HL-60 (cell line): Measurements from ENCODE around the gene FOXP1.

ENCODE experiments used
- DNase-seq, 2 experiments: peaks; one replicate each; pipeline ENCODE4 v3.0.0-alpha.2; 2010 to 2020; ENCODE audit warnings: low read depth in 1 of 2, low spot score in 1 of 2
- H3K27ac ChIP-seq: fragments of 250-450 bp; sonication (Bioruptor Pico); replicated peaks from 2 replicates; pipeline ENCODE4 v1.5.1; 2020; ENCODE audit warnings: mild to moderate bottlenecking, moderate library complexity
- H3K27me3 ChIP-seq: fragments of 250-450 bp; sonication (Bioruptor Pico); 2 replicates; pipeline ENCODE4 v1.5.1; 2021; ENCODE audit warnings: mild to moderate bottlenecking, moderate library complexity; ENCODE audit not compliant: insufficient read depth, poor library complexity, severe bottlenecking
- H3K4me3 ChIP-seq: replicated peaks from 2 replicates; pipeline ENCODE4 v1.5.1; 2011; ENCODE audit warnings: mild to moderate bottlenecking, control low read depth, low read length; ENCODE audit not compliant: insufficient read depth
- GABPA ChIP-seq: IDR thresholded peaks from 2 replicates; pipeline ENCODE4 v1.6.1; 2012; ENCODE audit warnings: low read depth
- POLR2AphosphoS5 ChIP-seq: IDR thresholded peaks from 2 replicates; pipeline ENCODE4 v1.6.1; 2012; ENCODE audit warnings: low read depth
- SPI1 ChIP-seq: IDR thresholded peaks from 2 replicates; pipeline ENCODE4 v1.6.1; 2012; ENCODE audit warnings: low read depth, mild to moderate bottlenecking, borderline replicate concordance
- TF ChIP-seq, protein P1 (sequence below): IDR thresholded peaks from 2 replicates; pipeline ENCODE4 v1.6.1; 2012; ENCODE audit warnings: low read depth; ENCODE audit not compliant: insufficient replicate concordance
- TF ChIP-seq, protein P2 (sequence below): IDR thresholded peaks from one replicate; pipeline ENCODE4 v1.5.1; 2011; ENCODE audit warnings: low read length, control low read depth, inconsistent platforms; ENCODE audit not compliant: insufficient read depth

Gene FOXP1

GRCh38 chr3:71402280-71402679 is 181.2 kb downstream of the FOXP1 start:
- Histone ChIP-seq H3K27me3 (no peaks in the 10 kb centered on the region), H3K4me3 (no peak overlapping the region), H3K27ac (no peak overlapping the region)
- DNase-seq: no peak
- TF ChIP-seq GABPA (no peak), POLR2AphosphoS5 (no peak), SPI1 (no peak)
- TF ChIP-seq, protein P1, sequence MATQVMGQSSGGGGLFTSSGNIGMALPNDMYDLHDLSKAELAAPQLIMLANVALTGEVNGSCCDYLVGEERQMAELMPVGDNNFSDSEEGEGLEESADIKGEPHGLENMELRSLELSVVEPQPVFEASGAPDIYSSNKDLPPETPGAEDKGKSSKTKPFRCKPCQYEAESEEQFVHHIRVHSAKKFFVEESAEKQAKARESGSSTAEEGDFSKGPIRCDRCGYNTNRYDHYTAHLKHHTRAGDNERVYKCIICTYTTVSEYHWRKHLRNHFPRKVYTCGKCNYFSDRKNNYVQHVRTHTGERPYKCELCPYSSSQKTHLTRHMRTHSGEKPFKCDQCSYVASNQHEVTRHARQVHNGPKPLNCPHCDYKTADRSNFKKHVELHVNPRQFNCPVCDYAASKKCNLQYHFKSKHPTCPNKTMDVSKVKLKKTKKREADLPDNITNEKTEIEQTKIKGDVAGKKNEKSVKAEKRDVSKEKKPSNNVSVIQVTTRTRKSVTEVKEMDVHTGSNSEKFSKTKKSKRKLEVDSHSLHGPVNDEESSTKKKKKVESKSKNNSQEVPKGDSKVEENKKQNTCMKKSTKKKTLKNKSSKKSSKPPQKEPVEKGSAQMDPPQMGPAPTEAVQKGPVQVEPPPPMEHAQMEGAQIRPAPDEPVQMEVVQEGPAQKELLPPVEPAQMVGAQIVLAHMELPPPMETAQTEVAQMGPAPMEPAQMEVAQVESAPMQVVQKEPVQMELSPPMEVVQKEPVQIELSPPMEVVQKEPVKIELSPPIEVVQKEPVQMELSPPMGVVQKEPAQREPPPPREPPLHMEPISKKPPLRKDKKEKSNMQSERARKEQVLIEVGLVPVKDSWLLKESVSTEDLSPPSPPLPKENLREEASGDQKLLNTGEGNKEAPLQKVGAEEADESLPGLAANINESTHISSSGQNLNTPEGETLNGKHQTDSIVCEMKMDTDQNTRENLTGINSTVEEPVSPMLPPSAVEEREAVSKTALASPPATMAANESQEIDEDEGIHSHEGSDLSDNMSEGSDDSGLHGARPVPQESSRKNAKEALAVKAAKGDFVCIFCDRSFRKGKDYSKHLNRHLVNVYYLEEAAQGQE: no peak
- TF ChIP-seq, protein P2, sequence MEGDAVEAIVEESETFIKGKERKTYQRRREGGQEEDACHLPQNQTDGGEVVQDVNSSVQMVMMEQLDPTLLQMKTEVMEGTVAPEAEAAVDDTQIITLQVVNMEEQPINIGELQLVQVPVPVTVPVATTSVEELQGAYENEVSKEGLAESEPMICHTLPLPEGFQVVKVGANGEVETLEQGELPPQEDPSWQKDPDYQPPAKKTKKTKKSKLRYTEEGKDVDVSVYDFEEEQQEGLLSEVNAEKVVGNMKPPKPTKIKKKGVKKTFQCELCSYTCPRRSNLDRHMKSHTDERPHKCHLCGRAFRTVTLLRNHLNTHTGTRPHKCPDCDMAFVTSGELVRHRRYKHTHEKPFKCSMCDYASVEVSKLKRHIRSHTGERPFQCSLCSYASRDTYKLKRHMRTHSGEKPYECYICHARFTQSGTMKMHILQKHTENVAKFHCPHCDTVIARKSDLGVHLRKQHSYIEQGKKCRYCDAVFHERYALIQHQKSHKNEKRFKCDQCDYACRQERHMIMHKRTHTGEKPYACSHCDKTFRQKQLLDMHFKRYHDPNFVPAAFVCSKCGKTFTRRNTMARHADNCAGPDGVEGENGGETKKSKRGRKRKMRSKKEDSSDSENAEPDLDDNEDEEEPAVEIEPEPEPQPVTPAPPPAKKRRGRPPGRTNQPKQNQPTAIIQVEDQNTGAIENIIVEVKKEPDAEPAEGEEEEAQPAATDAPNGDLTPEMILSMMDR: no peak

GRCh38 chr3:71401695-71402231 is 181.8 kb downstream of the FOXP1 start:
- no peak for DNase-seq
- TF ChIP-seq SPI1 (no peak), GABPA (no peak), POLR2AphosphoS5 (no peak)
- TF ChIP-seq, protein P1: no peak
- TF ChIP-seq, protein P2: no peak
- no peaks in the 10 kb centered on the region for H3K27me3 ChIP-seq
- H3K4me3 ChIP-seq: no peak overlapping the region
- no peak overlapping the region for H3K27ac ChIP-seq

- no peak for TF ChIP-seq POLR2AphosphoS5
- TF ChIP-seq SPI1: no peak
- TF ChIP-seq, protein P1: no peak
- no peak for TF ChIP-seq GABPA
- TF ChIP-seq, protein P2: no peak
- H3K27ac ChIP-seq: no peak overlapping the region
- no peak overlapping the region for H3K4me3 ChIP-seq
- DNase-seq: no peak
- H3K27me3 ChIP-seq: no peaks in the 10 kb centered on the region
These were observed 182.5 kb downstream of the FOXP1 start for GRCh38 chr3:71400986-71401451.
